ENCODE results near the gene LZTR1.

Gene LZTR1

DNA sequence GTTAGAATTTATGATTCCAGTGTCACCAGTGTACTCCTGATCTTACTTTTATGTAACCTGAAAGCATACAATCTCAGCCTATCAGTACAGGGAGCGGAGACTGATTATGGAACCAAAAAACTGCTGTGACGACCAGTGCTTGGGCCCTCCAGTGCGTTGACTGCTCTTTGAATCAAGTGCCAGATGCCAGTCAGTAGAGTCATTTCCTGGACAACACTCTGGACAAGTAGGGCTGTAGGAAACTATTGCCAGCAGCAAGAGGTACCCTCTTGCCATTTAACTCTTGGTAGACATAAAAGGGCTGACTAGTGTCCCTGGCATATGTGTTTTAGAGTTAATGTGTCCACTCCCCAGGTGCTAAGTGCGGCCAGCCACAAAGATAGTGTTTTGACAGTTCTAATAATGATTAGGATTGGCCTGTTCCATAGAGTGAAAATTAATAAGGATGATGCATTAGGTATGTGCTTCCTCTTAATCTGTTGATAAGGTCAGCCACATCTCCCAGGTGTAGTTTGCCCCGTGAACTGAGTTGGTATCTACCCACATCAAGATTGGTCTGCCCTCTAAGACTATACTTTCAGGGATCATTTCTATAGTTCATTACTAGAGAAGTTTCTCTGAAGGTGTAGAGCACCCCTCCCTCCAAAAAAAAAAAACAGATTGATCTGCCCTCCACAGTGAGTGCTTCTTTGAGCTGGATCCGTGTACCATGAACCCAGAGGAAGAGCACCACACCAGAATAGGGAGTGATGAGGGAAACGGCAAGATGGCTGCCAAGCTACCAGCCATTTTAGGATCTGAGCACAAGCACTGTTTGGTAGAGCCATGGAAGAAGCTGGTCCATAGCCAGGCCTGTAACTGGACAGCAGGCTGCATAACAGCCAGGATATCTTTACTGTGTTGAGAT is 35.8 kb upstream of the LZTR1 start:
- no peak for DNase-seq (ENCODE audit: low spot score)
- in situ Hi-C loops (cut with MboI; ENCODE audit: low sequenced_read_pairs, unreplicated experiment): no loop called here
- TF ChIP-seq CTCF (IDR thresholded peaks at IDR 0.05; ENCODE audit: borderline replicate concordance, control extremely low read depth, extremely low read depth, insufficient read depth, missing control alignments): no peak

DNA sequence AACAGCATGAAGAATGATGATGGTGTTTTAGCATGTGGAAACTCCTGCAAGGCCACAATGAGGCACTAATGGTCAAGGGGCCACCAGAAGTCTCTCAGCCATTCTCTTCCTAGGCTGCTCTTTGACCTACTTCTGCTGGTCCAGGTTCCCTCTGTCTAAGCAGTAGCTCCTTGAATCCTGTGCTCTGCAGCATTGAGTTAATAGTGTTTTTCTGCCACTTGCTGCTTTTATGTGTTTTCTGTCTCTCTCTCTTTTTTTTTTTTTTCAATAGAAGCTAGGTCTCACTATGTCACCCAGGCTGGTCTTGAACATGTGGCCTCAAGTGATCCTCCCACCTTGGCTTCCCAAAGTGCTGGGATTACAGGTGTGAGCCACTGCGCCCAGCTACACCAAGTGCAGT is 35.1 kb upstream of the LZTR1 start:
- in situ Hi-C loops (cut with MboI; ENCODE audit: low sequenced_read_pairs, unreplicated experiment): no loop called here
- no peak for TF ChIP-seq CTCF (IDR thresholded peaks at IDR 0.05; ENCODE audit: borderline replicate concordance, control extremely low read depth, extremely low read depth, insufficient read depth, missing control alignments)
- DNase-seq (ENCODE audit: low spot score): no peak

DNA sequence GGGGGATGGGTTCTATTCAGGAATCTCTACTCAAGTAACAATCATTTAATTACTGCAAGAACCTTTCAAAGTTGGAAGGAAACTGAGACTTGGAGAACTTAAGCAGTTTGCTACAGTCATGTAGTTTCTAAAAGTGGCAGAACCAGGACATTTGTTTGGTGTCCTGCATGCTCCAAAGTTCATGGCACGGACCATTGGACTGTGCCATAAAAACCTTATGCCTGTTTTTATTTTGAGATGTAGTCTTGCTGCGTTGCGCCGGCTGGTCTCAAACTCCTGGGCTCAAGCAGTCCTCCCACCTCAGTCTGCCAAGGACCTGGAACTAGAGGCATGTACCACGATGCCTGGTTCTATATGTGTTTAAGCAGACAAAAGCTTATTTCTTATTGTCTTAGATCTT is 33.6 kb upstream of the LZTR1 start:
- no peak for TF ChIP-seq CTCF (IDR thresholded peaks at IDR 0.05; ENCODE audit: borderline replicate concordance, control extremely low read depth, extremely low read depth, insufficient read depth, missing control alignments)
- in situ Hi-C loops (cut with MboI; ENCODE audit: low sequenced_read_pairs, unreplicated experiment): no loop called here
- DNase-seq (ENCODE audit: low spot score): no peak

DNA sequence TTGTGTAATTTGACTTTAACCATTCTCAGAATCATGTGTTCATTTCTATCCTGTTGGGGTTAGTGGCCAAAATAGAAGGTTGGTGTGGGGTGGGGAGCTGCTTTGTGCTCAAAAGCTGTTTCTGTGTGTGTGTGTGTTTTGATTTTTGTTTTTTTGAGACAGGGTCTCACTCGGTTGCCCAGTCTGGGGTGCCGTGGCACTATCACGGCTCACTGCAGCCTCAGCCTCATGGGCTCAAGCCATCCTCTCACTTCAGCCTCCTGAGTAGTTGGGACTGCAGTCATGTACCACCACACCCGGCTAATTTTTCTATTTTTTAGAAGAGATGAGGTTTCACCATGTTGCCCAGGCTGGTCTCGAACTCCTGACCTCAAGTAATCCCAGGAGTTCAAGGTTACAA is 33.1 kb upstream of the LZTR1 start:
- no peak for TF ChIP-seq CTCF (IDR thresholded peaks at IDR 0.05; ENCODE audit: borderline replicate concordance, control extremely low read depth, extremely low read depth, insufficient read depth, missing control alignments)
- DNase-seq (ENCODE audit: low spot score): no peak
- in situ Hi-C loops (cut with MboI; ENCODE audit: low sequenced_read_pairs, unreplicated experiment): no loop called here

GRCh38 chr22:20949698-20950183 is 32.4 kb upstream of the LZTR1 start:
- no peak for TF ChIP-seq CTCF (IDR thresholded peaks at IDR 0.05; ENCODE audit: borderline replicate concordance, control extremely low read depth, extremely low read depth, insufficient read depth, missing control alignments)
- in situ Hi-C loops (cut with MboI; ENCODE audit: low sequenced_read_pairs, unreplicated experiment): no loop called here
- no peak for DNase-seq (ENCODE audit: low spot score)

DNA sequence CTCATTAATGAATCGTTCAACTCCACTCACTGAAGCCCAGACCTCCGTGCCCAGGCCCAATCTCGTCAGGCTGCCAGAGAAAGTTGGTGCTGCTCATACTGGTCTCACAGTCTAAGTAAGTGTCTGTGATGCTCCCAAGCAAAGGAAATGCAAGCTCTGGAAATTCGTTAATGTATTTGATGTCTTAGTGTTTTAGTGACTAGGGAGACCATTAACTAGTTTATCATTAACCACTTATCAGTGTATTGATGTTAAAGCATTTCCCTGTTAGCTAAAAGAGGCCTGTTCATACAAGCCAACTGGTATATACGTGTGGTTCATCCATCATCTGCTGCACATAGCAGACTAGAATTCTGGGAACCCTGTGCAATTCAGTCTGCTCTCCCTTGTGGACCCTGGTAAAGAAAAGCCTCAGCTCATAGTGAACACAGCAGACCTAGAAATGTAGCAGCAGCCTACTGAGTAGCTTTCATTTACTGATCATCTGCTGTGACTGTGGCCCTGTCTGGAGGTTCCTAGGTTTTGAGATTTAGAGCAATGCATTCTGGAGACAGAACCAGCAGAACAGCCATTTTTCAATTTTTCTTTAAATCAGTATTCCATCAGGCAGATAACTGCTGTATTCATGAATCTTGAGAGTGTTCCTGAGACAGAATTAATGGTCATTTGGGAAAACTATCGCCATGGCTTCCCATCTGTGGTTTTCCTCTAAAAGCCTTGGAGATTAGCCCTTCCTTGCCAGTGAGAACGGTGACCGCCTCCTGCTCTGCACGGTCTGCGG is 30.8 kb upstream of the LZTR1 start:
- in situ Hi-C loops (cut with MboI; ENCODE audit: low sequenced_read_pairs, unreplicated experiment): no loop called here
- no peak for DNase-seq (ENCODE audit: low spot score)

More for the DNA sequence above, 30.8 kb upstream of the LZTR1 start:
- TF ChIP-seq CTCF (IDR thresholded peaks at IDR 0.05; ENCODE audit: borderline replicate concordance, control extremely low read depth, extremely low read depth, insufficient read depth, missing control alignments): no peak
